PFSK-1 (cell line): ENCODE results near the gene ANO1.

Experiments
- FOXP2 ChIP-seq: optimal IDR thresholded peaks from 2 replicates; pipeline ENCODE3; 2011; ENCODE audit warnings: borderline replicate concordance, control low read depth, inconsistent platforms; ENCODE audit not compliant: insufficient read depth; ENCODE audit errors: extremely low read length, extremely low read depth
- POLR2AphosphoS5 ChIP-seq: IDR thresholded peaks from 2 replicates; pipeline ENCODE4 v1.6.1; 2012; ENCODE audit warnings: low read depth, mild to moderate bottlenecking, control low read depth, low read length, moderate library complexity
- REST ChIP-seq, 2 experiments: IDR thresholded peaks; 2 replicates each; pipeline versions ENCODE4 v1.6.1 to v1.8.0; 2011 to 2012; ENCODE audit warnings: low read depth in 2 of 2, low read length in 2 of 2, control low read depth in 1 of 2, inconsistent platforms in 1 of 2, mild to moderate bottlenecking in 1 of 2, moderate library complexity in 1 of 2; ENCODE audit not compliant: insufficient read depth in 1 of 2
- SIN3A ChIP-seq: IDR thresholded peaks from 2 replicates; pipeline ENCODE4 v1.6.1; 2012; ENCODE audit warnings: mild to moderate bottlenecking, low read length, moderate library complexity, borderline replicate concordance; ENCODE audit not compliant: insufficient read depth
- TAF1 ChIP-seq: IDR thresholded peaks from 2 replicates; pipeline ENCODE4 v1.6.1; 2012; ENCODE audit warnings: low read length, control low read depth, borderline replicate concordance; ENCODE audit not compliant: insufficient read depth

- TF ChIP-seq POLR2AphosphoS5 (no peak), TAF1 (no peak), SIN3A (no peak), REST (IDR thresholded peaks at IDR 0.05; ENCODE audit: insufficient read depth in 1 of 2, low read depth in 2 of 2, low read length in 2 of 2) (no peak), FOXP2 (no peak)
Measured at GRCh38 chr11:70059971-70060370, 18.1 kb upstream of the ANO1 start.
